Endothelial cell of umbilical vein (primary cell): ENCODE measurements around the gene CPLX1. TPM values are rescaled to one million over a fixed set of nuclear protein-coding genes. Genes with fewer than 3 reads are reported as not detected.

Experiments used
- BruUV-seq: library from RNA; stranded (reverse); fragments of 400-500 nt; replicated peaks from 2 replicates; lab custom pipeline; 2021; lab: Mats Ljungman, UMichigan
- CTCF ChIA-PET: fragments of 300-600, 350-600 bp; sonication (Branson Sonifier 250); formaldehyde crosslinking; loops from one replicate; lab custom pipeline; 2021; ENCODE audit warnings: antibody characterized with exemption, inconsistent platforms; lab: Charles Lee
- POLR2A ChIA-PET: fragments of 300-600, 350-600 bp; sonication (Branson Sonifier 250); formaldehyde crosslinking; loops from one replicate; lab custom pipeline; 2021; ENCODE audit warnings: antibody characterized with exemption, inconsistent platforms; lab: Charles Lee
- DNase-seq: peaks from one replicate; pipeline ENCODE4 v3.0.0-alpha.2; 2011; ENCODE audit warnings: low read depth, low spot score
- FAIRE-seq: peaks from 2 replicates; lab custom pipeline; 2011; peaks lifted over from hg19 to GRCh38; lab: Jason Lieb, UNC
- H2AFZ ChIP-seq: 2 replicates; pipeline ENCODE4 v1.6.0; 2012; ENCODE audit warnings: low read depth, low read length, control low read depth, inconsistent platforms
- H3K27ac ChIP-seq: 2 replicates; pipeline ENCODE4 v1.5.1; 2011; ENCODE audit warnings: low read depth, mild to moderate bottlenecking, control low read depth, low read length, moderate library complexity; ENCODE audit not compliant: insufficient read depth
- H3K27me3 ChIP-seq, 2 experiments: 2 replicates each; pipeline versions ENCODE4 v1.6.0 to v1.6.1; 2011; ENCODE audit warnings: low read length in 2 of 2, mixed read lengths in 1 of 2; ENCODE audit not compliant: control insufficient read depth in 2 of 2, insufficient read depth in 2 of 2
- H3K36me3 ChIP-seq, 2 experiments: 2 replicates in 1 of 2; 3 replicates in 1 of 2; pipeline ENCODE4 v1.5.1; 2011; ENCODE audit warnings: low read length in 2 of 2, mild to moderate bottlenecking in 1 of 2, moderate library complexity in 1 of 2; ENCODE audit not compliant: control insufficient read depth in 2 of 2, insufficient read depth in 2 of 2; ENCODE audit errors: extremely low read depth in 1 of 2
- H3K4me1 ChIP-seq: 3 replicates; pipeline ENCODE4 v1.5.1; 2011; ENCODE audit warnings: mild to moderate bottlenecking, low read length; ENCODE audit not compliant: control insufficient read depth, insufficient read depth; ENCODE audit errors: extremely low read depth
- H3K4me2 ChIP-seq: 2 replicates; pipeline ENCODE4 v1.6.1; 2011; ENCODE audit warnings: low read length, control low read depth, mixed read lengths; ENCODE audit not compliant: insufficient read depth
- H3K4me3 ChIP-seq, 3 experiments: fragments of 200-600 bp in 1 of 3; sonication (generic), shearing (Covaris generic) in 1 of 3; replicated peaks in 1 of 3; 2 replicates each; pipeline ENCODE4 v1.5.1; 2011 to 2016; ENCODE audit warnings: control low read depth in 3 of 3, low read length in 3 of 3, mild to moderate bottlenecking in 2 of 3, inconsistent platforms in 1 of 3, low read depth in 1 of 3, moderate library complexity in 1 of 3; ENCODE audit not compliant: insufficient read depth in 1 of 3
- H3K79me2 ChIP-seq: 2 replicates; pipeline ENCODE4 v1.6.0; 2012; ENCODE audit warnings: low read length, inconsistent platforms; ENCODE audit not compliant: control insufficient read depth, insufficient read depth
- H3K9ac ChIP-seq: replicated peaks from 2 replicates; pipeline ENCODE3; 2011; ENCODE audit warnings: low read length, control low read depth; ENCODE audit not compliant: insufficient read depth; ENCODE audit errors: extremely low read depth
- H3K9me1 ChIP-seq: replicated peaks from 3 replicates; pipeline ENCODE4 v1.6.0; 2011; ENCODE audit warnings: mild to moderate bottlenecking, low read length; ENCODE audit not compliant: control insufficient read depth, insufficient read depth; ENCODE audit errors: extremely low read depth
- H3K9me3 ChIP-seq: replicated peaks from 2 replicates; pipeline ENCODE4 v1.5.1; 2012; ENCODE audit warnings: low read length, inconsistent platforms; ENCODE audit not compliant: control insufficient read depth, insufficient read depth
- H4K20me1 ChIP-seq: replicated peaks from 2 replicates; pipeline ENCODE3; 2011; ENCODE audit warnings: mild to moderate bottlenecking, low read length; ENCODE audit not compliant: control insufficient read depth, insufficient read depth; ENCODE audit errors: extremely low read depth
- EZH2 ChIP-seq: IDR thresholded peaks from 2 replicates; pipeline ENCODE4 v1.6.1; 2012; ENCODE audit warnings: borderline replicate concordance, low read depth, mild to moderate bottlenecking, moderate library complexity, low read length, inconsistent platforms; ENCODE audit not compliant: severe bottlenecking
- FOS ChIP-seq: IDR thresholded peaks from 2 replicates; pipeline ENCODE4 v1.6.1; 2011; ENCODE audit warnings: mild to moderate bottlenecking, low read length, moderate library complexity, borderline replicate concordance; ENCODE audit not compliant: insufficient read depth
- GATA2 ChIP-seq: IDR thresholded peaks from 2 replicates; pipeline ENCODE4 v1.7.0; 2011; ENCODE audit warnings: low read depth, mild to moderate bottlenecking, moderate library complexity, mixed read lengths, low read length; ENCODE audit not compliant: insufficient read length, insufficient read depth
- JUN ChIP-seq: IDR thresholded peaks from 2 replicates; pipeline ENCODE4 v1.6.1; 2011; ENCODE audit warnings: borderline replicate concordance, low read depth; ENCODE audit not compliant: insufficient read length, insufficient read depth
- MYC ChIP-seq: IDR thresholded peaks from one replicate; pipeline ENCODE4 v1.6.1; 2011; ENCODE audit warnings: mild to moderate bottlenecking, low read depth, low read length
- POLR2A ChIP-seq: IDR thresholded peaks from 2 replicates; pipeline ENCODE4 v1.6.1; 2012; ENCODE audit warnings: low read depth, mild to moderate bottlenecking, control low read depth, low read length
- POLR2AphosphoS5 ChIP-seq: IDR thresholded peaks from 2 replicates; pipeline ENCODE4 v1.6.1; 2012; ENCODE audit warnings: low read depth, mild to moderate bottlenecking, control low read depth, low read length, moderate library complexity; ENCODE audit not compliant: insufficient read depth
- dilution Hi-C: fragments of 300-500 bp; cut with MboI; formaldehyde crosslinking; loops from one replicate; pipeline ENCODE4 v1.15.0; 2019; ENCODE audit warnings: low sequenced_read_pairs; ENCODE audit not compliant: extremely low pct_ligation_motif_present
- intact Hi-C: fragments of 100-400 bp; cut with micrococcal nuclease; formaldehyde crosslinking; loops from one replicate; pipeline ENCODE4 v1.10.0; 2022
- polyA plus RNA-seq, 4 experiments: library from polyadenylated mRNA; depleted of rRNA in 3 of 4; stranded (reverse) in 3 of 4; unstranded in 1 of 4; fragments of >200 nt; gene quantifications; 2 replicates each; pipeline versions ENCODE4 v1.2.1 to v1.2.3, GENCODE V29; 2011 to 2012; ENCODE audit warnings: missing spikeins in 1 of 4
- total RNA-seq: library from RNA; stranded (reverse); gene quantifications from 2 replicates; pipeline ENCODE4 v1.2.3, GENCODE V29; 2021
- TF ChIP-seq, protein P1 (sequence below), 2 donors: IDR thresholded peaks; 1 replicate in 1 of 2; 2 replicates in 1 of 2; pipeline ENCODE4 v1.5.1; 2011; ENCODE audit warnings: low read length in 2 of 2, mild to moderate bottlenecking in 2 of 2, moderate library complexity in 2 of 2, control low read depth in 1 of 2, inconsistent platforms in 1 of 2, low read depth in 1 of 2; ENCODE audit not compliant: insufficient read depth in 1 of 2; ENCODE audit errors: extremely low read depth in 1 of 2
- TF ChIP-seq, protein P2 (sequence below): IDR thresholded peaks from 2 replicates; pipeline ENCODE4 v1.6.1; 2011; ENCODE audit not compliant: insufficient read depth, insufficient read length

Gene CPLX1
- total and polyA plus RNA-seq, 2 donors (not counting 3 experiments of a cell fraction or from before 2014, with no cell fraction given) = 1.0 to 1.8 TPM

DNA sequence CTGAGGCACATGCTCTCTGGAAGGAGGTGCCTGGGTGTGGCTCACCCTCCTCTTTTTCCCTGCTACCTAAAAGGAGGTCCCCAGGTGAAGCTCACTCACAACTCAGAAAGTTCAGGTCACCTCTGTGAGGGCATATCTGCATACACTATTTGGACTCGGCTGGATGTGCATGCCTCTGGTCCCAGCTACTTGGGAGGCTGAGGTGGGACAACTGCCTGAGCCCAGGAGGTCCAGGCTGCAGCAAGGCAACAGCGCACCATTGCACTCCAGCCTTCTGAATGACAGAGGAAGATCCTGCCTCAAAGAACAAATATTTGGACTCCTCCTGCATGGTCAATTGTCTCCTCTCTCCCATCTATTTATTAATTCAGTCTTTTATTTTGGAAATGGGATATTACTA is 46.4 kb downstream of the CPLX1 start:
- Histone ChIP-seq H3K79me2 (peaks cover 65% of the 10 kb centered on the region), H3K4me1 (peaks cover 17% of the 10 kb centered on the region), H3K9me1 (no peaks in the 10 kb centered on the region), H3K27me3 (no peaks in the 10 kb centered on the region), H4K20me1 (no peaks in the 10 kb centered on the region), H2AFZ (no peak overlapping the region), H3K9ac (no peak overlapping the region), H3K4me2 (no peak overlapping the region), H3K27ac (no peak overlapping the region), H3K36me3 (peaks cover 10 to 16% of the 10 kb centered on the region in 2 experiments), H3K4me3 (no peak overlapping the region), H3K9me3 (no peaks in the 10 kb centered on the region)
- DNase-seq (no peak), FAIRE-seq (no peak)
- dilution Hi-C loops = no loop called here
- no peak for TF ChIP-seq GATA2
- TF ChIP-seq POLR2AphosphoS5 = no peak
- TF ChIP-seq, protein P1, sequence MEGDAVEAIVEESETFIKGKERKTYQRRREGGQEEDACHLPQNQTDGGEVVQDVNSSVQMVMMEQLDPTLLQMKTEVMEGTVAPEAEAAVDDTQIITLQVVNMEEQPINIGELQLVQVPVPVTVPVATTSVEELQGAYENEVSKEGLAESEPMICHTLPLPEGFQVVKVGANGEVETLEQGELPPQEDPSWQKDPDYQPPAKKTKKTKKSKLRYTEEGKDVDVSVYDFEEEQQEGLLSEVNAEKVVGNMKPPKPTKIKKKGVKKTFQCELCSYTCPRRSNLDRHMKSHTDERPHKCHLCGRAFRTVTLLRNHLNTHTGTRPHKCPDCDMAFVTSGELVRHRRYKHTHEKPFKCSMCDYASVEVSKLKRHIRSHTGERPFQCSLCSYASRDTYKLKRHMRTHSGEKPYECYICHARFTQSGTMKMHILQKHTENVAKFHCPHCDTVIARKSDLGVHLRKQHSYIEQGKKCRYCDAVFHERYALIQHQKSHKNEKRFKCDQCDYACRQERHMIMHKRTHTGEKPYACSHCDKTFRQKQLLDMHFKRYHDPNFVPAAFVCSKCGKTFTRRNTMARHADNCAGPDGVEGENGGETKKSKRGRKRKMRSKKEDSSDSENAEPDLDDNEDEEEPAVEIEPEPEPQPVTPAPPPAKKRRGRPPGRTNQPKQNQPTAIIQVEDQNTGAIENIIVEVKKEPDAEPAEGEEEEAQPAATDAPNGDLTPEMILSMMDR (IDR thresholded peaks at IDR 0.05; ENCODE audit: extremely low read depth in 1 of 2, insufficient read depth in 1 of 2, low read depth in 1 of 2, low read length in 2 of 2) = no peak
- no peak for TF ChIP-seq FOS
- TF ChIP-seq JUN = no peak
- TF ChIP-seq EZH2 = no peak
- TF ChIP-seq, protein P2, sequence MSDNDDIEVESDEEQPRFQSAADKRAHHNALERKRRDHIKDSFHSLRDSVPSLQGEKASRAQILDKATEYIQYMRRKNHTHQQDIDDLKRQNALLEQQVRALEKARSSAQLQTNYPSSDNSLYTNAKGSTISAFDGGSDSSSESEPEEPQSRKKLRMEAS = no peak
- TF ChIP-seq MYC = no peak
- TF ChIP-seq POLR2A = no peak
- ChIA-PET CTCF (no interaction called here), POLR2A (no interaction called here)
- intact Hi-C loops = no loop called here
- BruUV-seq = no TSS peak
